ENCODE measurements around the gene KCTD20.
"Not testable (repeated sequence)": the region's sequence is repeated elsewhere in the genome, so short reads cannot be mapped to it uniquely, and the experiment has no call there.

The KCTD20 gene

DNA sequence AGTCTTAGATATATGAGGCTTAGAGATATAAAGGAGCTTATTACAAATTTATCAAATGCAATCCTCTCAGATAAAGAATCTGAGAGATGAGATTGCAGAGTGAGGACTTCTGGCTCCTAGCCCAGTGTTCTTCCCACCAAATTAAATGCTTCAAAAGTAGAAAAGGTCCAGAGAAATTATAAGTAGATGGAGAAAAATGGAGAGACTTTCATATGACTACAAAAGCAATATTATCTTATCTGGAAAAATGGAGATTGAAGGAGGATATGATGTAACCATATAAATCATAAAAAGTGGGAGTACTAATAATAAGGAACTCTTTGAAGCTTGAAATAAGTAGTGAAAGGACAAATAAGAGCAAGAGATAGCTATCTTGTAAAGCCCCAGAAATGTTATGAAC is 2.8 kb downstream of the KCTD20 start:
- no peak for DNase-seq

DNA sequence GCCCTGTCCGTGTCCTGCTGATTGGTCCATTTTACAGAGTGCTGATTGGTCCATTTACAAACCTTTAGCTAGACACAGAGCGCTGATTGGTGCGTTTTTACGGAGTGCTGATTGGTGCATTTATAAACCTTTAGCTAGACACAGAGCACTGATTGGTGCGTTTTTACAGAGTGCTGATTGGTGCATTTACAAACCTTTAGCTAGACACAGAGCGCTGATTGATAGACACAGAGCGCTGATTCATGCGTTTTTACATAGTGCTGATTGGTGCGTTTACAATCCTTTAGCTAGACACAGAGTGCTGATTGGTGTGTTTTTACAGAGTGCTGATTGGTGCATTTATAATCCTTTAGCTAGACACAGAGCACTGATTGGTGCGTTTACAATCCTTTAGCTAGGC is 6.4 kb downstream of the KCTD20 start:
- DNase-seq: not testable (repeated sequence)

DNA sequence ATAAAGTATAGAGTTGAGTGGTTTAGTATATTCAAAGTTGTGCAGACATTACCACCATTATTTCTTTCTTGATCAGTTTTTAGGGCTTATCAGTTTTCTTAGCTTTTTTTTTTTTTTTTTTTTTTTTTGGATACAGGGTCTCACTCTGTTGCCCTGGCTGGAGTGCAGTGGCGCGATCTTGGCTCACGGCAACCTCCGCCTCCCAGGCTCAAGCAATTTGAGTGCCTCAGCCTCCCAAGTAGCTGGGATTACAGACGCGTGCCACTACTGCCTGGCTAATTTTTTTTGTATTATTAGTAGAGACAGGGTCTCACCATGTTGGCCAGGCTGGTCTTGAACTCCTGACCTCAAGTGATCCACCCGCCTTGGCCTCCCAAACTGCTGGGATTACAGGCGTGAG is 10.1 kb downstream of the KCTD20 start:
- DNase-seq: not testable (repeated sequence)

DNA sequence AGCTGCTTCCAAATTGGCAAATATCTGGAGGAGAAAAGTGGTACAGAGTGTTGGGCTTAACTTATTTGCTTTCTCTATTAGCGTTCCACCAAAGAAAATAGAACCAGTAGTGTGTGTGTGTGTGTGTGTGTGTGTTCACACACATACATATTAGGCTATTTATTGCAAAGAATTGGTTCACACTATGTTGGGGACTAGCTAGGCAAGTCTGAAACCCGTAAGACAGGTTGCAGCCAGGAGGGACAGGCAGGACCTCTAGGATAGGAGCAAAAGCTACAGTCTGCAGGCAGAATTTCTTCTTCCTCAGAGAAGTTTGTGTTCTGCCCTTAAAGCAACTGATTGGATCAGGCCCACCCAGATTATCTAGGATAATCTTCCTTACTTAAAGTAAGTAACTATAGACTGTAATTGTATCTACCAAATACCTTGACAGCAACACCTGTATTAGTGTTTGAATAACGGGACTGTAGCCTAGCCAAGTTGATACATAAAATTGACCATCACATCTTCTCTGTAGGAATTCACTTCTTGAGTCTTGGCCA is 12.8 kb downstream of the KCTD20 start:
- no peak for DNase-seq

DNA sequence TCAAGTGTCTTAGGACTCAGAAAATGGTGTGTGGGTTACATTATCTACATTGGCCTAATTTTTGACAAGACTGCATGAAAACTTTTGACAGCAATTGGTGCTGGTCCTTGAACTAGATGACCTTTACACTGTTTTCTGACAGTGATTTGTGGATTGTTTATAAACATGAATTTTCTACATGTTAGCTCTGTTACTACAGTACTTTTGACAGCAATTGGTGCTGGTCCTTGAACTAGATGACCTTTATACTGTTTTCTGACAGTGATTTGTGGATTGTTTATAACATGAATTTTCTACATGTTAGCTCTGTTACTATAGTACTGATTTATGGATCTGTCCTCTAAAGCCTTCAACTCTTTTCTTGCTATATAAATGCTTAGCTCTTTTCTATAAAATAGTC is 16.7 kb downstream of the KCTD20 start:
- no peak for DNase-seq

DNA sequence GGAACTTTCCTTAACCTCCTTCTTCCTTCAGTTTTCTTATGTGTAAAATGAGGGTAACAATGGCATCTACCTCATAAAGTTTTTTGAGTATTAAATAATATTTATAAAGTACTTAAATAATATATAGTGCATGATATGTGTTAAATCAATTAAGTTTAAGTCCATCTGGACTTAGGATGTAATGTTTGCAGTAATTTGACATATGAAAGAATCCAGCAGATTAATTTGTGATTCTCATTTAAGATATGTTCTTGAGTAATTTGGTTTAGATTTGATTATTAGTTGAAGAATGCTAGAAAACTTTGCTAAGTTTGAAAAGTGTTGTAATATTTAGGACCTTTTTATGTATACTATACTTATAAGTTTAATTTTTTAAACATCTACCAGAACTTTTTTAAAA is 18.1 kb downstream of the KCTD20 start:
- DNase-seq: no peak

DNA sequence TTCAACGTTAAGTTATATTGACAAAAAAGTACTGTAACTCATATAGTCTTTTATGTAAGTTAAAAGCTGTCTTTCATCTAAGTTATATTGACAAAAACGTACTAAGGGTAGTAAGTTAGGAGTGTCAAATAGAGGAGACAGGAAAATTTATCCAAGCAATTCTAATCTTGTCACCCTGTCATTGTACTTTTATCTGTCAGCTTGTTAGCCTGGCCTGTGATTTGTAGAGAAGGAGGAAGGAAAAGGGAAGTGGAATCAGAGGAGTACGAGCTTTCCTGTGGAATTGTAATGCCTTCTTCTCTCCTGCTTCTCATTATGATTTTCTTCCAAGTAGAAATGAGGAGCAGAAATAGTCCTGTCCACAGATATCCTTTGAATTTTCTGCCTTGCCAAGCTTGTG is 18.8 kb downstream of the KCTD20 start:
- DNase-seq: no peak

DNA sequence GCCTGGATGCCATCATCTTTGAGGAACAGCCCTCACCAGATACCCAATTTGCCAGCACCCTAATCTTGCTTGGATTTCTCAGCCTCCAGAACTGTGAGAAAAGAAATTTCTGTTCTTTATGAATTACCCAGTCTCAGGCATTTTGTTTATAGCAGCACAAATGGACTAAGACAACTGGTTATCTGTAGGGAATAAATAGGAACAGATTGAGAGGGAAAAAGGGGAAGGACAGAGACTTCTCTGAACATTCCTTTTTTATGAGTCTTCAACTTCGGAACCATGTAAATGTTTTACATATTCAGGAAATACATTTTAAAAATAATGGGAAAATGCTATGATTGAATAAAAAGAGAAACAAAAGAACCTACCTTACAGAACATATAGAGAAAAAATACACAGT is 20.9 kb downstream of the KCTD20 start:
- DNase-seq: no peak

DNA sequence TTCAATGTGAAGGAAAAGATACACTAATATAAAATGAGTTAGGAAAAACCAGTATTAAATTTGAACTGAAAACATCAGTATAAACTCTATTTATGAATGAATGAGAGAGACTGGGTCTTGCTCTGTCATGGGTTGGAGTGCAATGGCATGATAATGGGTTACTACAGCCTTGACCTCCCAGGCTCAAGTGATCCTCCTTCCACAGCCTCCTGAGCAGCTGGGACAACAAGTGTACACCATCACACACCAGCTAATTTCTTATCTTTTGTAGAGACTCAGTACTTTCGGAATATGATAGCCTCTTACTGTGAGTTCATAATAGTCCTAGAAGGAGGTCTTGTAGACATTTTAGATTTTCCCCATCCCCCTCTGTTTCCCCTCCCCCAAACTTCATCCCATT is 21.4 kb downstream of the KCTD20 start:
- DNase-seq: no peak

DNA sequence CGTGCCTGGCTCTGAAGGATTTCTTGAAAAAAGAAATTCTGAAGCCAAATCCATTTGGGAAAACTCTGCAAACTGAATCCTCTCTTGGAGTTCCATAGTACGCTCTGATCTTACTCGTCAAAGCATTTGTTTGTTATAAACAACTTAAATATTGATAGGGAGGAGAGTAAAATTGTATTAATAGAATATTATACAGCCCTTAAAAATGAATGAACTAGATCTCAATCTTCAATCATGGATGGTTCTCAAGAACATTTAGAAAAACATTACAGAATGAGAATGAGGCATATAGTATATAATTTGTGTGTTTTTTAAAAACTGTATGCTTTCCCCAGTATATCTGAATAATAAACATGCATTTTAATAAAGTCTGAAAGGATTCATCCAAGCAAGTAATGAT is 24.8 kb downstream of the KCTD20 start:
- DNase-seq: no peak

DNA sequence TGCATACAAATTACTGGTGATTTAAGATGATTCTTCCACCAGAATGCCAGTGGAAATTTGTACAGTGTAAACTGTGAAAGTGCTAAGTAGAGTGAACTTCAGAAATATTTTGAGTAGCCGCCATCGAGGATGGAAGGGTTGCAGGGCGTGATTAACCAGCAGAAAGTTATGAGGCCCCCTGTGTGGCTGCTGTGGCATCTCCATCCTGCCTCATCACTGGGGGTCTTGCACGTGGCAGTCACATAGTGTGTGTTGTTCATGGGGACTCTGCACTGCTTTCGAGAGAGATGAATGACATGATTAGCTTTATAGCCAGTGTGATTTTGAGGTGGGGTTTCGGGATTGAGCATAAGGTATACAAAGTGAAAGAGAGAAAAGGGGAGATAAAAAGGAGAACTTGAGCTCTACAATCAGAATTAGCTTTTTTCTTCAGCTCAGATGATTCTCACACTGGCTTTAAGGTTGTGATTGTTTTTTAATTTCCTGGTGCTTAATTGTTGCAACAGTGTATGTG is 26.4 kb downstream of the KCTD20 start:
- no peak for DNase-seq

DNA sequence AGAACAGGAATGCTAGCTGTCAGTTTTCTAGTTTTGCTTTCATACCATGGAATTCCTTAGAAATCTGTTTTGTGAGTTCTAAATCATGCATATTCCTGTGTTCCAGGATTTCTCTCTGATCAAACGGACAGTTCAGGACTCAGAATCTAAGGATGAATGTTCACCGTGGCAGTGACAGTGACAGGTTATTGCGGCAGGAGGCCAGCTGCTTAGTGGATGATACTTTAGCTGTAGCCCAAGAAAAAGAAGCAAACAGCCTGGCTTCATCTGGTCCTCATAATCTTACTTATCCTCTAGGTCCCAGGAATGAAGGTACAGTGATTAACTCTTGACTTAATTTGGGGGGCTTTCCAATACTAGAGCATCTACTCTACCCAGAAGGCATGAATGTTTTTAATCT is 27.1 kb downstream of the KCTD20 start:
- DNase-seq: no peak

DNA sequence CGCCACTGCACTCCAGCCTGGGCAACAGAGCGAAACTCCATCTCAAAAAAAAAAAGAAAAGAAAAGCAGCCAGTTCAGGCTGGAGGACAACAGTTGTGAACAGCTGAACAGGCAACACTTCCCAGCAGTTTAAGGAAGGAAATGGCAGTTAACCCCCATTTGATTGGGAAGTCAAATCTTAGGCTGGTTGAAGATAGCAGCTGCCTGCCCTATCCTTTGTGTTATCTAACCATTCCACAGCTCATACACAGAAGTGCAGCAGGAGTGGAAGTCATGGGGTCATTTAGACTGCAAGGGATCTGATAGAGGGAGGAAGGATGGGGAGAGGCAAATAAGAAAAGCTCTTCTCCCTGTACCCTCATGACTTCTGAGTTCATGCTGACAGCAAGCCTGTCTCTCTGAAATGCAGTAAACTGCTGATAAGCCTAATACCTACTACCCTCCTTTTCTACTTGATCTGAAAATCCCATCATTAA is 35.3 kb downstream of the KCTD20 start:
- no peak for DNase-seq

DNA sequence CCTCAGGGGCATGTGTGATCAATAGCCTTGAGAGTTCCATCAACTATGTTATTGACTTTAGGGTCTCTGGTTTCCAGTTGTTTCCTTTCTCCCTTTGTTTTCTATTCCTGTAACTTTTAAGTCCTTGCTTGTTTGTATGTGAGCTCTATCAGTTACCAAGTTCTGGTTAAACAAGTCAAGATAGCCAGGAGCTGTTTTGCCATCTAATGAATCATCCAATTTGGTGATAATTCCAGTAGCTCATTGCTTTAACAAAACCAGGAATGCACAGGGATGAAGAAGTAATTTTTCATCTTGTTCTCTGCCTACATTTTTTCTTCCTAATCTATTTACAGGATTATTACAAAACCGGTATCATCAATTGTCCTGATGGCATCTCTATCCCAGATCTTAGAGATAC is 36.5 kb downstream of the KCTD20 start:
- DNase-seq: no peak

DNA sequence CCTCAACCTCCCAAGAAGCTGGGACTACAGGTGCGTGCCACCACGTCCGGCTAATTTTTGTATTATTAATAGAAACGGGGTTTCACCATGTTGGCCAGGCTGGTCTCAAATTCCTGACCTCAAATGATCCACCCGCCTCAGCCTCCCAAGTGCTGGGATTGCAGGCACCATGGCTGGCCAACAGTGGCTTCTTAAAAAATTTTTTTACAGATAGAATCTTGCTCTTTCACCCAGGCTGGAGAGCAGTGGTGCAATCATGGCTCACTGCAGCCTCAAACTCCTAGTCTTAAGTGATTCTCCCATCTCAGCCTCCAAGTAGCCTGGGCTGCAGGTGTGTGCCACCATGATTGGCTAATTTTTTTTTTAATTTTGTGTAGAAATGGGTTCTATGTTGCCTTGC is 40.5 kb downstream of the KCTD20 start:
- not testable (repeated sequence) for DNase-seq

DNA sequence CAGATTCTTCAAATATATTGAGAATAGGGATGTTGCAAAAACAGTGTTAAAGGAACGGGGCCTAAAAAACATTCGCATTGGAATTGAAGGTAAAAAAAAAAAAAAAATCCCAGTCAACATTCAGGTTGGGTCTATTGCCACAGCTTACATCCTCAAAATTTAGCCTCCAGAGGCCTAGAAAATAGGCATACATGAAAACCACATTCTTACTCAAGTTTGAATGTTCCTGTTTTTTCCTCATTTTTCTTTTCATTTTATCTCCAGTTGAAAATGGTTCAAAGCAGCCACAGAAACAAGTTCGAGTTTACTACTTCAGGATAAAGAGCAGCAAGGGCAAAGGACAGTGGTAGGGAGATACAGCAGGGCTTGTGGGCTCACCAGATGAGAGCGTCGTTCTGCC is 41.9 kb downstream of the KCTD20 start:
- DNase-seq: no peak

DNA sequence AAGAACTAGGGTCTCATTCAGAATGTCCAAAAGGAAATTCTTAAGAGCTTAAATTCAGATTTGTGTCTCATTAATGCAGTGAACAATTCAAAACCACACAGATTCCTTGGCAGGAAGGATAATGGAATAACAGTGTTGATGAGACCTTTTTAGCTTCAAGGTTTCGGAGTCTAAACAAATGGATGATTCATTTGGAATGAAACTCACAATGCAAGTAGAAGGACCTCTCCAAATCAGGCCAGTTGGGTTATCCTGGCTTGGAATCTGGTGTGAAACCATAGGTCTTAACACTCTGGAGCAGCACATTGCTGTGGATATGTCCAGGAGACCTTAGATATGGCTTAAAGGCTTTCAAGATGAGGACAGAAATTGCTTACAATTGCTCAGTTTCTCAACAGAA is 44.9 kb downstream of the KCTD20 start:
- no peak for DNase-seq

DNA sequence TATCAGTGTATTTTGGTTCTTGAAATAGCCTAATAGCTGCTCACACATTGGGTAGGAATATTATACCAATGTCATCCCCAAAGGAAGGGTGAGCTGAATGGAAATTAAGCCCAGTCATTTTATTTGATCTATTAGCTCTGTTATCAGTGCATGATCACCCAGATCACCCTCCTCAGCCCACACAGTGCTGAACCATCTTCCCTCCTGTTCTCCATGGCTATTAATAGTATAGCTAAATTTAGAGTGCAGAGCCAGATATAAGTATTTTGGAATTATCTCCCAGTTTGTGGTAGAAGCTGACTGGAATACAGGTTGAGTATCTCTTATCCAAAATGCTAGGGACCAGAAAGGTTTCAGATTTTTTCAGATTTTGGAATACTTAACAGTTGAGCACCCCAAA is 45.4 kb downstream of the KCTD20 start:
- DNase-seq: no peak

DNA sequence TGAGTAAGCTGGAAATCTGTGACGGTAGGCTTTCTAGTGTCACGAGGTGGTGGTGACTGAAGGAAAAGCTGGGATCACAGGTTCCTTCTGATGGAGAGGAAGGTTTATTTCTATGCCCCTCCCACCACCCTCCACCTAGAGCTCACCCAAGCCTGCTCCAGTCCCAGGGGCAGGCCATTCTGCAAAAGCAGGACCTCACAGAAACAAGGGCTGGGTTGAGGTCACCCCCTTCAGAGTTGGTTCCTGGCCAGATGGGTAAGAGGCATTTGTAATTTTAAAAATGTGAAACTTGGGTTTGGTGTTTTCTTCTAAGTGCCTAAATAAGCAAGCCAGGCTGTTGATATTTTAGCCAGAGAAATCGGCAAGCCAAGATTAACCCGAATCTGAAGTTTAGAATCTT is 46.6 kb downstream of the KCTD20 start:
- DNase-seq: no peak

DNA sequence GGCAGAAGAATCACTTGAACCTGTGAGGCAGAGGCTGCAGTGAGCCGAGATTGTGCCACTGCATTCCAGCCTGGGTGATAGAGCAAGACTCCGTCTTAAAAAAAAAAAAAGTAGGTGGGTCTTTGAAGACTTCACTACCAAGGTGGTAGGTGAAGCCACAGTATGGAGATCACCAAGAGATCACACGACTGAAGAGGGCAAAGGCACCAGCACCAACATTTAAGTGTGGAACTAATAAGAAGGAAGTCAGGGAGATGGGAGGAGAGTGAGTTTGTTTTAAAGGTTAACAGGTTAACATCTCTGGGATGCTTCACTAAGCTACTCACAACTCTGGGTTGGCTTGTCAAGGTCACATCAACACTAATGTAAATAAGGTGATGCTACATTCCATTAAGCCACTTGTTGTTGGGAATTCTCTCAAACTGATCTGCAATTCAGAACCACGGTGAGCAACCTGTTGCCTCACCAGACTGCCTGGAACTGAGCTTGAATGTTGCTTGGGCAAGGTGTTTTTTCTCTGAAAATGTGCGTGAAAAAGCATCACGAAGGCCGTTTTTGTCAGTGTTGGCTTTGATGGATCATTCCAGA is 48.7 kb downstream of the KCTD20 start:
- no peak for DNase-seq

DNA sequence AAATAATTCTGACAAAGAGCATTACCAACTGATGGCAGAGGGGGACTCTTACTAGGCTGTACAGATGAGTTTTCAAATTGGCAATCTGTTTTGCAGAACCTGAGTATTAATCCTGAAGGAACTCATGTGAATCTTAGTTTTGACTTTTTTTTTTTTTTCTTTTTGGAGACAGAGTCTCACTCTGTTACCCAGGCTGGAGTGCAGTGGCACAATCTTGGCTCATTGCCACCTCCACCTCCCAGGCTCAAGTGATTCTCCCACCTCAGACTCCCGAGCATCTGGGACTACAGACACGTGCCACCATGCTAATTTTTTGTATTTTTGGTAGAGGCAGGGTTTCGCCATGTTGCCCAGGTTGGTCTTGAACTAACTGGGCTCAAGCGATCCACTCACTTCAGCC is 49.3 kb downstream of the KCTD20 start:
- no peak for DNase-seq

DNA sequence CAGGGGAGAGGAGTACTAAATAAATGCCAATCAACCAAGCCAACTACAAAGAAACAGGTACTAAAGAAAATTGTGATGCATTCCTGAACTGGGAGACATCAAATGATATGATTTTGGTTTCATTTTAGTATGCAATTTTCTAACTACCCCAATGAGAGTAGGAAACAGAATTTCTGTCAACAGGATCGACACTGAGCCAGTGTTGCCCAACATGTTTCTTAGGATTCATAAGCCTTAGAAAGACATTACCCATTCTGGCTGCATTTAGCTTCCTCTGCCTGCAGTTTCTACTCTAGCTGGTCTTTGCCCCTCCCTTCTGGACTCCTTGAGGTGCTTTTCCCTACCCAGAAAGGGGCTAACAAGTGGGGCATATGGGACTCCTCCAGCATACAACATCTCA is 49.8 kb downstream of the KCTD20 start:
- no peak for DNase-seq

DNA sequence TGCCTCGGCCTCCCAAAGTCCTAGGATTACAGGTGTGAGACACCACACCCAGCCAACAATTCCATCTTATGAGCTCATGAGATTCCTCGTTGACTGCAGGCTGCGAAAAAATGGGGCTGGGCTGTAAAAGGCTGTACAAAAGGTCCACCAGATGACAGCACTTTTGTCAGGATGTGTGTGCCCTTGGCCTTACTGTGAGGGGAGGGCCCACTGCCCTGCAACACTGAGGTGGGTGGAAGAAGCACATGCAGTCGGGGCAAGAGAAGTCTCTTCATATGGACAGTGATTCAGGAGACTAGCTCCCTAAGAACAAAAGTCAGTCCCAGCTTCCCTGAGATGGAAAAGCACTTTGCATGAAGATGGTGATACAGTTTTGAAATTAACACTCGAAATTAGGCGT is 50.5 kb downstream of the KCTD20 start:
- no peak for DNase-seq

DNA sequence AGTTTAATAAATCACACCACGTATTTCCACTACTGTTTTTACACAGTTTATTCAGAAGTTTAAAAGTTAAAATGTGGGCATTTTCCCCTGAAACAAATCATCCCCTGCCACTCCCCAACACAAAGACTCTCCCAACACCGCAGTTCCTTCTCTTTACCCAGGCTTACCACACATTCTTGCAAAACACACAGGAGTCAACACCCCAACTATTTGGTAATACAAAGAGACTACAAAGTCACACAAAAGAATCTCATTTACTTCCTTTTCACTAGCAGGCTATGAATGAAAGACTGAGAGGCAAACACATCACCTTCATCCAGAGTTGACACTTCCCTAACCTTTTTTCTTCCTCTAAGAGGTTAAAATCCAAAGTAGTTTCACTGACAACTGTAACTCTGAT is 51.1 kb downstream of the KCTD20 start:
- DNase-seq: no peak

DNA sequence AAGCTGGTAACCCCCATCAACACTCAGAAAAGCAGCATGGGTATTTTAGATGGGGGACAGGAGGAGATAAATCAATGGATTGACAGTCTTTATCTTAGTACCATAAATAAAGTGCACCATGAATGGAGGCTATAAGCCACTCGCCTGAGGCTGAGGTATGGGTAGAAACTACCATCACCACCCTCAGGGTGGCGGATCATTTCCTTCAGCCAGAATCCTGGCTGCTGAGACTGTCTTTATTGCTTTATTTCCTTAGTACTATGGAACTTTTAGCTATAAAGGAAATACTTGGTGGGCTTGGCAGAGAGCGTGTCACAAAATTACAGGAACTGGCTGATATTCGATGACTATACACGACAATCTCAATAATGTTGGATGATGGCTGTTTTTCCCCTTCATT is 52.3 kb downstream of the KCTD20 start:
- DNase-seq: no peak

Measured in CD4-positive, alpha-beta T cell treated with Interferon gamma for 1 hour (primary cell).